Chondrocyte (in vitro differentiated cells): ENCODE results near the gene AIRE. TPM values are rescaled to one million over a fixed set of nuclear protein-coding genes. Genes with fewer than 3 reads are reported as not detected.

Experiments used
- DNase-seq: peaks from one replicate; pipeline ENCODE4 v3.0.0; 2021; ENCODE audit warnings: mixed read lengths, low spot score
- H3K27ac Mint-ChIP-seq: one replicate; pipeline ENCODE4 v1.8.0; 2021; ENCODE audit warnings: mild to moderate bottlenecking, moderate library complexity, mixed read lengths; ENCODE audit not compliant: unreplicated experiment
- H3K27me3 Mint-ChIP-seq: 2 replicates; pipeline ENCODE4 v1.8.0; 2021; ENCODE audit warnings: low read depth, mixed read lengths
- H3K36me3 Mint-ChIP-seq: 2 replicates; pipeline ENCODE4 v1.8.0; 2021; ENCODE audit warnings: low read depth, mixed read lengths
- H3K4me1 Mint-ChIP-seq: 2 replicates; pipeline ENCODE4 v1.8.0; 2021; ENCODE audit warnings: low read depth, mild to moderate bottlenecking, mixed read lengths
- H3K4me3 Mint-ChIP-seq: one replicate; pipeline ENCODE4 v1.8.0; 2021; ENCODE audit warnings: mild to moderate bottlenecking, moderate library complexity, mixed read lengths; ENCODE audit not compliant: unreplicated experiment
- H3K9me3 Mint-ChIP-seq: 2 replicates; pipeline ENCODE4 v1.8.0; 2021; ENCODE audit warnings: low read depth, mixed read lengths
- total RNA-seq: library from RNA; stranded (reverse); gene quantifications from 3 replicates; pipeline ENCODE4 v1.2.1, GENCODE V29; 2021
- TF ChIP-seq, protein P1 (sequence below): fragments of 200-600 bp; sonication (generic); IDR thresholded peaks from 2 replicates; pipeline ENCODE4 v1.5.0; 2021; ENCODE audit warnings: antibody characterized with exemption, mild to moderate bottlenecking, moderate library complexity

The AIRE gene
- total RNA-seq, 1 donor from 2014 or later, result not detected

- no peaks in the 10 kb centered on the region for H3K27me3 Mint-ChIP-seq
Observed at GRCh38 chr21:44295646-44296045, 10.0 kb downstream of the AIRE start.

GRCh38 chr21:44296103-44296519 is 10.4 kb downstream of the AIRE start:
- Mint-ChIP-seq H3K4me1 (peaks cover 20% of the 10 kb centered on the region), H3K36me3 (no peaks in the 10 kb centered on the region), H3K27ac (no peak overlapping the region), H3K4me3 (no peak overlapping the region), H3K9me3 (no peaks in the 10 kb centered on the region), H3K27me3 (no peaks in the 10 kb centered on the region)
- no peak for DNase-seq
- TF ChIP-seq, protein P1, sequence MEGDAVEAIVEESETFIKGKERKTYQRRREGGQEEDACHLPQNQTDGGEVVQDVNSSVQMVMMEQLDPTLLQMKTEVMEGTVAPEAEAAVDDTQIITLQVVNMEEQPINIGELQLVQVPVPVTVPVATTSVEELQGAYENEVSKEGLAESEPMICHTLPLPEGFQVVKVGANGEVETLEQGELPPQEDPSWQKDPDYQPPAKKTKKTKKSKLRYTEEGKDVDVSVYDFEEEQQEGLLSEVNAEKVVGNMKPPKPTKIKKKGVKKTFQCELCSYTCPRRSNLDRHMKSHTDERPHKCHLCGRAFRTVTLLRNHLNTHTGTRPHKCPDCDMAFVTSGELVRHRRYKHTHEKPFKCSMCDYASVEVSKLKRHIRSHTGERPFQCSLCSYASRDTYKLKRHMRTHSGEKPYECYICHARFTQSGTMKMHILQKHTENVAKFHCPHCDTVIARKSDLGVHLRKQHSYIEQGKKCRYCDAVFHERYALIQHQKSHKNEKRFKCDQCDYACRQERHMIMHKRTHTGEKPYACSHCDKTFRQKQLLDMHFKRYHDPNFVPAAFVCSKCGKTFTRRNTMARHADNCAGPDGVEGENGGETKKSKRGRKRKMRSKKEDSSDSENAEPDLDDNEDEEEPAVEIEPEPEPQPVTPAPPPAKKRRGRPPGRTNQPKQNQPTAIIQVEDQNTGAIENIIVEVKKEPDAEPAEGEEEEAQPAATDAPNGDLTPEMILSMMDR, result no peak

More at GRCh38 chr21:44295646-44296045, 10.0 kb downstream of the AIRE start:
- no peaks in the 10 kb centered on the region for H3K9me3 Mint-ChIP-seq
- no peak overlapping the region for H3K27ac Mint-ChIP-seq
- peaks cover 16% of the 10 kb centered on the region for H3K4me1 Mint-ChIP-seq
- TF ChIP-seq, protein P1, result no peak
- H3K4me3 Mint-ChIP-seq, result no peak overlapping the region
- DNase-seq, result no peak
- H3K36me3 Mint-ChIP-seq, result no peaks in the 10 kb centered on the region

DNA sequence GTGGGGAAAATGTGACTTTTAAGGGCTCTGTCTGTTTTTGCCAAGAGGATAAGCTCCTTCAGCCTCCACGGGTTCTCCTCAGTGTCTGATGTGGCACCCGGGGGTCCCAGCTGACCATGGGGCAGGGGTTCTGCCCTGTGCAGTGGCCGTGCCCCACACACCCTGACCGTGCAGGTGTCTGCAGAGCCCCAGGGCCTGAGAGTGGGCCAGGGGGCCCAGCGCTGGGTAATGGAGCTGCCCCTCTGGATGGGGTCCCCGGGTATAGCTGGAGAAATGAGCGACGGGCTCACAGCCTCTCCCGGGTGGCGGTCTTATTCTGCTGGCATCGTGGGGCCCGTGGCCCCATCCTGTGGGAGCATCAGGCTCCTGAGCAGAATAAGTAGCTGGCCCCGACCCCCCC is 11.2 kb downstream of the AIRE start:
- Mint-ChIP-seq H3K9me3 (no peaks in the 10 kb centered on the region), H3K27ac (no peak overlapping the region), H3K36me3 (no peaks in the 10 kb centered on the region), H3K4me3 (no peak overlapping the region), H3K4me1 (peaks cover 28% of the 10 kb centered on the region), H3K27me3 (no peaks in the 10 kb centered on the region)
- DNase-seq, result no peak
- TF ChIP-seq, protein P1, result no peak

- DNase-seq, result no peak
- Mint-ChIP-seq H3K27me3 (no peaks in the 10 kb centered on the region), H3K4me3 (no peak overlapping the region), H3K9me3 (no peaks in the 10 kb centered on the region), H3K4me1 (peaks cover 36% of the 10 kb centered on the region), H3K36me3 (no peaks in the 10 kb centered on the region), H3K27ac (peak overlapping the region; percentile 60)
- TF ChIP-seq, protein P1, result peak; percentile 91
Observed at GRCh38 chr21:44297525-44298290, 12.0 kb downstream of the AIRE start.

DNA sequence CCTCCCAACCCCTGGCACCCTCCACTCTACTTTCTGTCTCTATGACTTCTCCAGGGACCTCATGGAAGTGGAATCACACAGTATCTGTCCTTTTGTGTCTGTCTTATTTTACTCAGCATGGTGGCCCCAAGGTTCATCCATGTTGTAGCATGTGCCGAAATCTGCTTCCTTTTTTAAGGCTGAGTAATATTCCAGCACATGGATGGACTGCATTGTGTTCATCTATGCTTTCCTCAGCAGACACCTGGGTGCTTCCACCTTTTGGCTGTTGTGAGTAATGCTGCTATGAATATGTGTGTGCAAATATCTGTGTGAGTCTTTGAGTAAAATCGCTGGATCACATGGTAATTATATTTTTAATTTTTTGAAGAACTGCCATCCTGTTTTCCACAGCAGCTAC is 12.6 kb downstream of the AIRE start:
- Mint-ChIP-seq H3K4me1 (peaks cover 36% of the 10 kb centered on the region), H3K9me3 (no peaks in the 10 kb centered on the region), H3K4me3 (no peak overlapping the region), H3K27me3 (no peaks in the 10 kb centered on the region), H3K36me3 (no peaks in the 10 kb centered on the region), H3K27ac (peak overlapping the region; percentile 27)
- TF ChIP-seq, protein P1, result no peak
- no peak for DNase-seq
